ENCODE results near the gene TRMT61A. TPM values are rescaled to one million over a fixed set of nuclear protein-coding genes. Genes with fewer than 3 reads are reported as not detected.
"Not testable (repeated sequence)": the region's sequence is repeated elsewhere in the genome, so short reads cannot be mapped to it uniquely, and the experiment has no call there.

The TRMT61A gene
- total RNA-seq, 6 experiments from 2014 or later: 12.0 to 14.9 (median 13.4) TPM

DNA sequence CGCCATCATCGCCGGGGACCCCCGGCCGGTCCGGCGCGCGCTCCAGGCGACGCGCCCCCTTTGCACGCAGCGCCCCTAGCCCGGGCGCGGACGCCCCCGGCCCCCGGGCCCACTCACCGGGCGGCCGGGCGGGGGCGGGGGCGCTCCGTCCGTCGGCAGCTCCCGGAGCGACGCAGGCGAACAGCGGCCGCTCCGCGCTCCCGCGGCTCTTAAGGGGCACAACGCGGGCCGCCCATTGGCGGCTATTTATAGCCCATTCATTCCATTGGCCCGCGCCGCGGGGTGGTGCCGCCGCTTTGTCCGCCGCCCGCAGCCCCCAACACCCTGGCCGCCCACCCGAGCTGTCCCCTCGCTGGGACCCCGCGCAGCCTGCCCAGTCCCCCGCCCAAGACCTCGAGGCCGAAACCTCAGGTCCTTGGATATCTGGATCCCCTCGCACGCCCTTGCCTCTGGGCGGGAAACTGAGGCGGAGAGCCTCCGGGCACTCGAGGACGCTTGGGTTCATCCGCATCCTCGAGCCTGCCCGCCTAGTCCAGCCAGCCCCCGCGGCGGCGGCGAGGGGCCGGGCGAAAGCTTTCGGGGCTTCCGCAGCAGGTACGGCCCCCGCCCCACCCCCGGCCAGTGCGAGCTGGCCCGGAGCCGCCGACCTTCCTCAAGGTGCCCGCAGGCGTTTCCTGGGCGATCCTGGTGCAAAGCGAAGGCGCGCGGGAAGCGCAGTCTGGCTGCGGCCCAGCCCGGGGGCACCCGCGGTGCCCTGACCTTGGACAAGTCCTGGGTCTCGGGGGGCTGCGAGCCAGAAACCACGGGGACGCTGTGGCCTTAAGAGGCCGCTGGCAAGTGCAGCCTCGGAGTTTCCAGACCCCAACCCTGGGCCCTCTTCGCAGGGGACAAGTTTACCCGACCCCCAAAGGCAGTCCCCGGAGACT, 6.1 kb upstream of the TRMT61A start, which contains the start of gene CKB:
Gene CKB, minus strand, starts transcription at position 182 of the 926 bp plus-strand sequence. CDS start 337 bp downstream, outside the sequence.
- Mint-ChIP-seq H3K4me1 (ENCODE audit: low read depth) (peaks cover 31% of the 10 kb centered on the region), H3K9me3 (no peaks in the 10 kb centered on the region), H3K36me3 (ENCODE audit: low read depth) (no peaks in the 10 kb centered on the region), H3K27me3 (ENCODE audit: insufficient read depth) (peaks cover 8% of the 10 kb centered on the region), H3K27ac (no peak within 1 kb of the TSS), H3K4me3 (no peak within 1 kb of the TSS)
- TF ChIP-seq, protein P1, sequence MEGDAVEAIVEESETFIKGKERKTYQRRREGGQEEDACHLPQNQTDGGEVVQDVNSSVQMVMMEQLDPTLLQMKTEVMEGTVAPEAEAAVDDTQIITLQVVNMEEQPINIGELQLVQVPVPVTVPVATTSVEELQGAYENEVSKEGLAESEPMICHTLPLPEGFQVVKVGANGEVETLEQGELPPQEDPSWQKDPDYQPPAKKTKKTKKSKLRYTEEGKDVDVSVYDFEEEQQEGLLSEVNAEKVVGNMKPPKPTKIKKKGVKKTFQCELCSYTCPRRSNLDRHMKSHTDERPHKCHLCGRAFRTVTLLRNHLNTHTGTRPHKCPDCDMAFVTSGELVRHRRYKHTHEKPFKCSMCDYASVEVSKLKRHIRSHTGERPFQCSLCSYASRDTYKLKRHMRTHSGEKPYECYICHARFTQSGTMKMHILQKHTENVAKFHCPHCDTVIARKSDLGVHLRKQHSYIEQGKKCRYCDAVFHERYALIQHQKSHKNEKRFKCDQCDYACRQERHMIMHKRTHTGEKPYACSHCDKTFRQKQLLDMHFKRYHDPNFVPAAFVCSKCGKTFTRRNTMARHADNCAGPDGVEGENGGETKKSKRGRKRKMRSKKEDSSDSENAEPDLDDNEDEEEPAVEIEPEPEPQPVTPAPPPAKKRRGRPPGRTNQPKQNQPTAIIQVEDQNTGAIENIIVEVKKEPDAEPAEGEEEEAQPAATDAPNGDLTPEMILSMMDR (IDR thresholded peaks at IDR 0.05): no peak
- DNase-seq: no peak

DNA sequence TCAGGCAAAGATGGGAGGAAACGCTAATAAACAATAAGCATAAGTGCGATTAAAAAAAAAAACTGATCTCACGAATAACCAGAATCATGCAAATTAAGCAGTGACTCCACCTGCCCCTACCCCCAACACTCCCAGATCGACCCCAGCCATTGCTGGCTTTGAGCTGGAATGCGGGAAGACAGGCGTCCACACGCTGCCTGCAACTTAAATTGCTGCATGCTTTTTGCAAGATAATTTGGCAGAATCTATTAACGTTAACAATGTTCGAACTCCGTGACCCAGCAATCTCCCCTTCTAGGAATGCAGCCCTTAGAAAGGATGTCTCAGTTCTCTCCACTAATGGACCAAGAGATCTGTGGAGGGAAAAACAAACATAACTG, 5.4 kb upstream of the TRMT61A start:
- DNase-seq: no peak
- Mint-ChIP-seq H3K36me3 (ENCODE audit: low read depth) (no peaks in the 10 kb centered on the region), H3K4me3 (no peak overlapping the region), H3K27me3 (ENCODE audit: insufficient read depth) (peaks cover 8% of the 10 kb centered on the region), H3K9me3 (no peaks in the 10 kb centered on the region), H3K27ac (no peak overlapping the region), H3K4me1 (ENCODE audit: low read depth) (peaks cover 34% of the 10 kb centered on the region)
- TF ChIP-seq, protein P1 (IDR thresholded peaks at IDR 0.05): no peak

DNA sequence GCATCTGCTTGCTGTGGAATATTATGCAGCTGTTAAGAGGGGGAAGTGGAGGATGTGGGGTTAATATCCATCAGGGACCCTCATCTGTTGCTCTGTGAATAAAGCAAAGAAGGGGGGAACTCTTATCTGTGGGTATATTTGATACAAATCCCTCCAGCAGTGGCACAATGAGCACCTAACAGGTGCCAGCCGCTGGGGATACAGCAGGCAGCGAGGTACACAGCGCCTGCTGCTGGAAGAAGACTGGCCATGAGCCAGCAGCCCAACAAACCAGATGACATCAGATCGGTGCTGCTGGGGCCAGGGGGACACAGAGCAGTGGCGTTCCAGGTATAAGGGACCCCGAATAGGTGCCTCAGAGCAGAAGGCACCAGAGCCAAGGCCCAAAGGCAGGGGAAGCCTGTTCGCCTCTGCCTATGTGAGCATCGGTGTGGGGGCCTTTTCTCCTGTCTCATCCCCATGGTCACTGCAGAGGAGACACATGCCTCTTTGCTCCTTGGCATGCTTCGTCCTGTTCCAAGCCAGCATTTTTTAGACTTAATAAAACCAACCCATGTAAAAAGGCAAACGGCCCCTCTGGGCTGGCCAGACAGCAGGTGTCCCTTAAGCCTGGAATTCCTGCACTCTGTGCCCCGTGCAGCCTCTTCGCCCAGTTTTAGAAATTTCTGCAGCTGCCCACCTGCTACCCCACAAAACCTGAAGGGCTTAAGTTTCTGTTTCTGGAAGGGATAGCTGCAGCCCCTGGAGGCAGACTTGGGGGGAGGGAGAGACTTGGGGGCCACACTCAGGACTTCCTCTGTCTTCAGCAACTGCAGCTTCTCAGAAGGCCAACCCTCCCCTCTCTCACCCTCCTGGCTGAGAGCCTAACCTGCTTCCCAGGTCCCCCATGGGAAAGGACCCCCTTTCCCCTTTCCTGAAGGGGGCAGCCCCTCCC, 4.7 kb upstream of the TRMT61A start:
- peaks cover 8% of the 10 kb centered on the region for H3K27me3 Mint-ChIP-seq (ENCODE audit: insufficient read depth)
- no peaks in the 10 kb centered on the region for H3K36me3 Mint-ChIP-seq (ENCODE audit: low read depth)
- no peak overlapping the region for H3K4me3 Mint-ChIP-seq
- no peaks in the 10 kb centered on the region for H3K9me3 Mint-ChIP-seq
- TF ChIP-seq, protein P1 (IDR thresholded peaks at IDR 0.05): no peak
- H3K27ac Mint-ChIP-seq: no peak overlapping the region
- DNase-seq: no peak
- H3K4me1 Mint-ChIP-seq (ENCODE audit: low read depth): peaks cover 30% of the 10 kb centered on the region

DNA sequence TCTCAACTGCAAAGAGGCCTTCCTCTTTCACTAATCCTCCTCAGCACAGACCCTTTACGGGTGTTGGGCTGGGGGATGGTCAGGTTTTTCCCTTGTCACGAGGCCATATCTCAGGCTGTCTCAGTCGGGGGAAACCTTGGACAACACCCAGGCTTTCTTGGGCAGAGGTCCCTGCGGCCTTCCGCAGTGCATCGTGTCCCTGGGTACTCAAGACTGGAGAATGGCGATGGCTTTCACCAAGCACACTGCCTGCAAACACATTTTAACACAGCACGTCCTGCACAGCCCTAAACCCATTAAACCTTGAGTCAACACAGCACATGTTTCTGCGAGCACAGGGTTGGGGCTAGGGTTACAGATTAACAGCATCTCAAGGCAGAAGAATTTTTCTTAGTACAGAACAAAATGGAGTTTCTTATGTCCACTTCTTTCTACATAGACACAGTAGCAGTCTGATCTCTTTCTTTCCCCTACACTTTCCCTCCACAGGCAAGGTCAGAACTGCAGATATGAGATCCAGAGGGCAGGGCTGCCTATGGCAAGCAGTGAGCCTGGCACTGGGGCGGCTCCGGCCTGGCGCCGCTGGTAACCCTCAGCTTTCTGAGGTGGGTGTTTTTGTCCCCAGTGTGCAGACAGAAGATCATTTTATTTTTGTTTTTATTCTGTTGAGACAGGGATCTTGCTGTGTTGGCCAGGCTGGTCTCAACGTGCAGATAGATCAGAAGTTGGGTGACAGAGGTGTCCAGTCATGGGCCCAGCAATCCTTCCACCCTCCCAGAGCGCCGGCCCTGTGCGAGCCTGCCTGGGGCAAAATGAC, 3.4 kb upstream of the TRMT61A start:
- not testable (repeated sequence) for H3K36me3 Mint-ChIP-seq (ENCODE audit: low read depth); H3K27ac Mint-ChIP-seq; DNase-seq; H3K4me3 Mint-ChIP-seq; H3K27me3 Mint-ChIP-seq (ENCODE audit: insufficient read depth); H3K9me3 Mint-ChIP-seq
- peaks cover 32% of the 10 kb centered on the region for H3K4me1 Mint-ChIP-seq (ENCODE audit: low read depth)

DNA sequence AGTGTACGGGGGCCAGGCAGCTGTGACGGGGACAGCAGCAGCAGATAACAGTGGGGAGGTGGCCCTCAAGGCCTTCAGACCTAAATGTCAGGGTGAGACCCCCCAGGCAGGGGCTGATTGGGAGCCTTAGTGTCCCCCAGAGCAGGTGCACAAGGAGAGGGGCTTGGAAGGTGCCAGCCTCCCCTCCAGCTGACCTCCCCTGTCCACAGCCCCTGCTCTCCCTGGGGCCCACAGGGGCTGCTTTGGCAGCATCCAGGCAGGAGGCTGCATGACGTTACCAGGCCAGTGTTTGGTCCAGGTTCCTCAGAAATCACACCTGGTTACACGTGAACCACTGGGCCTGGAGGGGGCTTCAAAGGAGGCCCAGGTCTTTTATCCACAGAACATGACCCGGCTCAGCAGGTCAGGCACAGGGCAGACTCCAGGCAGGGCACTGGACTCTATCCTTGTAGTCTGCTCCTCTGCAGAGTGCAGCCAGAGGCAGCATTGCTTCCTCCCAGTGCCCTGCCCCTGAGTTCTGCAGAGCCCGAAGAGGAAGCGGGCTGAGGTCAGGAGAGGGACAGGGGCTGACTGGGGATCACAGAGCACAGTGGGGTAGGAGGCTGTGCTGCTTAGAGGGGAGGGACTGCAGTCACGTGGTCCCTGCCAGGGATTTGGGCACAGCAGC, 2.6 kb upstream of the TRMT61A start:
- Mint-ChIP-seq H3K9me3 (no peaks in the 10 kb centered on the region), H3K27ac (no peak overlapping the region)
- DNase-seq: no peak

More for the DNA sequence above, 2.6 kb upstream of the TRMT61A start:
- TF ChIP-seq, protein P1 (IDR thresholded peaks at IDR 0.05): no peak
- peaks cover 5% of the 10 kb centered on the region for H3K27me3 Mint-ChIP-seq (ENCODE audit: insufficient read depth)
- peaks cover 4% of the 10 kb centered on the region; the same call in 1 of the 2 replicates for H3K36me3 Mint-ChIP-seq (ENCODE audit: low read depth)
- peaks cover 32% of the 10 kb centered on the region for H3K4me1 Mint-ChIP-seq (ENCODE audit: low read depth)
- H3K4me3 Mint-ChIP-seq: no peak overlapping the region

Measured in HFFc6 (cell line).